ENCODE data around the gene BAG3. TPM values are rescaled to one million over a fixed set of nuclear protein-coding genes. Genes with fewer than 3 reads are reported as not detected.

BAG3 gene
- total RNA-seq, 1 experiment from 2014 or later = 75.7 TPM

DNA sequence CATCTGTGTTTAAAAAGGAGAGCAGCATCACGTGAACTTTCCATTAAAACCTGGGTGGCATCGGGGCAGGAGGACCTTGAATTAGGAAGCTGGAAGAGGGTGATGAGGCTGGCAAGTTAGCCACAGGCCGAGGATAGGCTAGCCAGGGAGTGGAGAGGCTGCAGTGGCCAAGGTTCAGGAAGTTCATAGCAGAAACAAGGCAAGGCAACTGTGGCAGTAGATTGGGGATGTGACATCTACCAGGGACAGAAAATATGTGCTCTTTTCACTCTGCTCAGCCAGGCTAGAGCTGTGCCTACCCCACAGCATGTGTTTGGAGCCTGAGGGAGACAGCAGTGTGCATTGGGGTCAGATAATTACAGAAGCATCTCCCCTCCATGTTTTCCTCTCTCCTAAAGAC, 72.4 kb downstream of the BAG3 start:
- no peak overlapping the region for H3K4me3 ChIP-seq
- no TSS peak for BruUV-seq (replicated peaks)
- no peak overlapping the region for H2AFZ ChIP-seq
- peaks cover 20% of the 10 kb centered on the region for H3K4me1 ChIP-seq (replicated peaks; ENCODE audit: insufficient read depth)
- H3K27me3 ChIP-seq (ENCODE audit: insufficient read depth, low read depth) = no peaks in the 10 kb centered on the region
- H3K79me2 ChIP-seq (ENCODE audit: low read depth) = peaks cover 12% of the 10 kb centered on the region; the same call in 1 of the 2 replicates
- H3F3A ChIP-seq (ENCODE audit: insufficient read depth, low read depth) = no peaks in the 10 kb centered on the region
- no peak for DNase-seq
- no peak overlapping the region for H3K27ac ChIP-seq
- no peak overlapping the region for H3K4me2 ChIP-seq
- H3K9me3 ChIP-seq (ENCODE audit: insufficient read depth, low read depth) = no peaks in the 10 kb centered on the region
- intact Hi-C loops (cut with micrococcal nuclease; ENCODE audit: unreplicated experiment) = loop anchor here (2.0 kb wide), 2 partner anchors 69 to 127 kb away; partner anchors contain the start of gene TIAL1
- TF ChIP-seq, protein P1, sequence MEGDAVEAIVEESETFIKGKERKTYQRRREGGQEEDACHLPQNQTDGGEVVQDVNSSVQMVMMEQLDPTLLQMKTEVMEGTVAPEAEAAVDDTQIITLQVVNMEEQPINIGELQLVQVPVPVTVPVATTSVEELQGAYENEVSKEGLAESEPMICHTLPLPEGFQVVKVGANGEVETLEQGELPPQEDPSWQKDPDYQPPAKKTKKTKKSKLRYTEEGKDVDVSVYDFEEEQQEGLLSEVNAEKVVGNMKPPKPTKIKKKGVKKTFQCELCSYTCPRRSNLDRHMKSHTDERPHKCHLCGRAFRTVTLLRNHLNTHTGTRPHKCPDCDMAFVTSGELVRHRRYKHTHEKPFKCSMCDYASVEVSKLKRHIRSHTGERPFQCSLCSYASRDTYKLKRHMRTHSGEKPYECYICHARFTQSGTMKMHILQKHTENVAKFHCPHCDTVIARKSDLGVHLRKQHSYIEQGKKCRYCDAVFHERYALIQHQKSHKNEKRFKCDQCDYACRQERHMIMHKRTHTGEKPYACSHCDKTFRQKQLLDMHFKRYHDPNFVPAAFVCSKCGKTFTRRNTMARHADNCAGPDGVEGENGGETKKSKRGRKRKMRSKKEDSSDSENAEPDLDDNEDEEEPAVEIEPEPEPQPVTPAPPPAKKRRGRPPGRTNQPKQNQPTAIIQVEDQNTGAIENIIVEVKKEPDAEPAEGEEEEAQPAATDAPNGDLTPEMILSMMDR (conservative IDR thresholded peaks at IDR 0.05) = no peak
- TF ChIP-seq EZH2 (IDR thresholded peaks at IDR 0.05; ENCODE audit: low read depth) = no peak
- POLR2A ChIA-PET (ENCODE audit: unreplicated experiment) = no interaction called here
- CTCF ChIA-PET = no interaction called here
- no peaks in the 10 kb centered on the region for H3K9me2 ChIP-seq (ENCODE audit: insufficient read depth)
- H4K20me1 ChIP-seq (ENCODE audit: insufficient read depth) = no peaks in the 10 kb centered on the region
- H3K36me3 ChIP-seq (ENCODE audit: low read depth) = no peaks in the 10 kb centered on the region

DNA sequence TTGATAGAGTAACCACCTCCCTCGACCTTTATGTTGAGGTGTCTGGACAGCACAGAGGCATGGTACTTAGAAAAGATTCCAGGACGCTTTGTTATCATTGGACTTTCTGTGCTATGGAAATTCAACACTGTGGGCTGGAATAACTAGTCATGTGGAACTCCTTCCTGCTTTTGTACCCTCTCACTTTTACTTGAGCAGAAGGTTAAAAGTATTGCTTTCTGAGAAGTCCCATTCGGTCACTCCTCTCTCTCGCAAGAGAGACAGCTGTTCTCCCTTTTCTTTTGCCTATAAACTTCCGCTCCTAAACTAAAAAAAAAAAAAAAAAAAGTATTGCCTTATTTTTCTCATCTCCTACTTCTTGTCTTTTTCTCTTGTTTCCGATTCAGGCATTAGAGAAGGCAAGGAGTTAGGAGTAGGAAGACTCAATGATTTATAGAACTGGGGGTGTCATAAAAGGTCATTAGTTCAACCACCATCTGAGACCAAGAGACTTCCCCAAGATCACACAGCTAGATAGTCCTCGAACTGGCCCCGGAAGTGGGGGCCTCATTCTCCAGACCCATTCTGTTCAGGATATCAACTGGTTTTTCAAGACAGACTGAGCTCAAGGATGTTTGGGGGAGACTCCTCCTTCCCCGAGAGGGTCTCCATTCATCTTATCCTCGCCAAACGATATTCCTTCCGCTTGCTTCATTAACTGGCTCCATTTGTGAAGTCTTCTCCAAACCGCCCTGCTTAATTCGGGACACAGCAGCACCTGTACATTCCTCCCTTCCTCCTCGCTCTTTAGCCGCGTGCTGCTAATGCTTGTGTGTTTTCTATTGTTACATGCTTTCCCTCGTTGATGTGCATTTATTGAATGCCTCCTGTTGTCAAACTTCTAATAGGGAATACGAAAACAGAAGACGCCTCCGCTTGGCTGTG, 73.7 kb downstream of the BAG3 start:
- Histone ChIP-seq H4K20me1 (ENCODE audit: insufficient read depth) (no peaks in the 10 kb centered on the region), H3K9me3 (ENCODE audit: insufficient read depth, low read depth) (no peaks in the 10 kb centered on the region), H3K79me2 (ENCODE audit: low read depth) (peaks cover 12% of the 10 kb centered on the region; the same call in 1 of the 2 replicates), H3F3A (ENCODE audit: insufficient read depth, low read depth) (no peaks in the 10 kb centered on the region), H3K4me3 (peak overlapping the region; percentile 70), H3K4me2 (peak overlapping the region; percentile 90), H3K4me1 (replicated peaks; ENCODE audit: insufficient read depth) (peaks cover 20% of the 10 kb centered on the region), H3K27ac (peak overlapping the region; percentile 62), H3K9me2 (ENCODE audit: insufficient read depth) (no peaks in the 10 kb centered on the region), H3K36me3 (ENCODE audit: low read depth) (no peaks in the 10 kb centered on the region), H3K27me3 (ENCODE audit: insufficient read depth, low read depth) (no peaks in the 10 kb centered on the region), H2AFZ (peak overlapping the region; percentile 91)
- DNase-seq = no peak
- intact Hi-C loops (cut with micrococcal nuclease; ENCODE audit: unreplicated experiment) = loop anchor here (1.0 to 2.0 kb wide), 3 partner anchors 38 to 128 kb away; partner anchors contain the start of gene TIAL1
- TF ChIP-seq, protein P1 (conservative IDR thresholded peaks at IDR 0.05) = no peak
- no peak for TF ChIP-seq EZH2 (IDR thresholded peaks at IDR 0.05; ENCODE audit: low read depth)
- ChIA-PET POLR2A (ENCODE audit: unreplicated experiment) (interaction anchor here (0.8 to 1.4 kb wide), 2 partner anchors 13 to 413 kb away, joined by 7 to 8 read pairs; no protein-coding TSS in a partner anchor), CTCF (interaction anchor here (0.6 to 1.7 kb wide), 4 partner anchors 13 to 633 kb away, joined by 4 to 15 read pairs (median 6); no protein-coding TSS in a partner anchor)
- BruUV-seq (replicated peaks) = TSS peak; percentile 92

DNA sequence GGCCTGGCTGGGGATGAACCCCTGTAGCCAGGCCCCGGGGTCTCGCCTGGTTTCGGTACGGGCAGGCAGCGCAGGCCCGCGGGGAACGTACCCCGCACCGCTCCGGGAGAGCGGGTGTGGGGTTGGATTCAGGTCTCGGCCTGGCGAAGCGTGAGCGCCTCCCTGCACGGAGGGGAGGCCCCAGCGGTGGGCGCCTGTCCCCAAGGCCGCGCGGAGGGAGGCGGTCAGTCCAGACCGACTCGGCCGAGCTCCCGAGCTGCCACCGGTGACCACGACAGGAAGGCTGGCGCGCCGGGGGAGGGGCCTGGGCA, 74.3 kb downstream of the BAG3 start:
- no peak for TF ChIP-seq EZH2 (IDR thresholded peaks at IDR 0.05; ENCODE audit: low read depth)
- TF ChIP-seq, protein P1 (conservative IDR thresholded peaks at IDR 0.05) = no peak
- intact Hi-C loops (cut with micrococcal nuclease; ENCODE audit: unreplicated experiment) = loop anchor here (1.0 to 2.0 kb wide), 3 partner anchors 38 to 129 kb away; partner anchors contain the start of gene TIAL1
- no TSS peak for BruUV-seq (replicated peaks)
- peaks cover 20% of the 10 kb centered on the region for H3K4me1 ChIP-seq (replicated peaks; ENCODE audit: insufficient read depth)
- H4K20me1 ChIP-seq (ENCODE audit: insufficient read depth) = no peaks in the 10 kb centered on the region
- peak overlapping the region; percentile 62 for H3K27ac ChIP-seq
- H3K4me2 ChIP-seq = peak overlapping the region; percentile 90
- no peaks in the 10 kb centered on the region for H3K36me3 ChIP-seq (ENCODE audit: low read depth)
- no peaks in the 10 kb centered on the region for H3K9me3 ChIP-seq (ENCODE audit: insufficient read depth, low read depth)
- peaks cover 12% of the 10 kb centered on the region; the same call in 1 of the 2 replicates for H3K79me2 ChIP-seq (ENCODE audit: low read depth)
- no peak for DNase-seq
- ChIA-PET CTCF (interaction anchor here (0.6 to 1.7 kb wide), 4 partner anchors 12 to 634 kb away, joined by 4 to 15 read pairs (median 6); no protein-coding TSS in a partner anchor), POLR2A (ENCODE audit: unreplicated experiment) (interaction anchor here (0.6 to 1.4 kb wide), 3 partner anchors 12 to 414 kb away, joined by 3 to 8 read pairs (median 7); partner anchors contain the start of gene RGS10)
- H3F3A ChIP-seq (ENCODE audit: insufficient read depth, low read depth) = no peaks in the 10 kb centered on the region
- peak overlapping the region; percentile 91 for H2AFZ ChIP-seq
- H3K9me2 ChIP-seq (ENCODE audit: insufficient read depth) = no peaks in the 10 kb centered on the region
- no peaks in the 10 kb centered on the region for H3K27me3 ChIP-seq (ENCODE audit: insufficient read depth, low read depth)
- peak overlapping the region; percentile 70 for H3K4me3 ChIP-seq
